ENCODE data around the gene EXOSC10.
"Not testable (repeated sequence)": the region's sequence is repeated elsewhere in the genome, so short reads cannot be mapped to it uniquely, and the experiment has no call there.

Gene EXOSC10

DNA sequence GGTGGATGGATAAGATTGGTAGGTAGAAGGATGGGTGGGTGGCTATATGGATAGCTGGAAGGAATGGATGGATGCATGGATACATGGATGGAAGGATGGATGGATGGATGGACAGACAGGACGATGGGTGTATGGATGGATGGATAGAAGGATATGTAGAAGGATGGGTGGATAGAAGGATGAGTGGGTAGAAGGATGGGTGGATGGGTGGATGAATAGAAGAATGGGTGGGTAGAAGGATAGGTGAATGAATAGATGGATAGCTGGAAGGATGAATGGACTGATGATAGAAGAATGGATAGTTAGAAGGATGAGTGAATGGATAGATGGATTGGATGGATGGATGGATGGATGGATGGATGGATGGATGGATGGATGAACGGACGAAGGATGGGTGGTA, 57.6 kb downstream of the EXOSC10 start:
- TF ChIP-seq, protein P1, sequence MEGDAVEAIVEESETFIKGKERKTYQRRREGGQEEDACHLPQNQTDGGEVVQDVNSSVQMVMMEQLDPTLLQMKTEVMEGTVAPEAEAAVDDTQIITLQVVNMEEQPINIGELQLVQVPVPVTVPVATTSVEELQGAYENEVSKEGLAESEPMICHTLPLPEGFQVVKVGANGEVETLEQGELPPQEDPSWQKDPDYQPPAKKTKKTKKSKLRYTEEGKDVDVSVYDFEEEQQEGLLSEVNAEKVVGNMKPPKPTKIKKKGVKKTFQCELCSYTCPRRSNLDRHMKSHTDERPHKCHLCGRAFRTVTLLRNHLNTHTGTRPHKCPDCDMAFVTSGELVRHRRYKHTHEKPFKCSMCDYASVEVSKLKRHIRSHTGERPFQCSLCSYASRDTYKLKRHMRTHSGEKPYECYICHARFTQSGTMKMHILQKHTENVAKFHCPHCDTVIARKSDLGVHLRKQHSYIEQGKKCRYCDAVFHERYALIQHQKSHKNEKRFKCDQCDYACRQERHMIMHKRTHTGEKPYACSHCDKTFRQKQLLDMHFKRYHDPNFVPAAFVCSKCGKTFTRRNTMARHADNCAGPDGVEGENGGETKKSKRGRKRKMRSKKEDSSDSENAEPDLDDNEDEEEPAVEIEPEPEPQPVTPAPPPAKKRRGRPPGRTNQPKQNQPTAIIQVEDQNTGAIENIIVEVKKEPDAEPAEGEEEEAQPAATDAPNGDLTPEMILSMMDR (IDR thresholded peaks at IDR 0.05; ENCODE audit: insufficient read depth, missing control alignments), result no peak
- FAIRE-seq (no peak), DNase-seq (ENCODE audit: insufficient read length, low spot score) (no peak)

GRCh38 chr1:11041048-11041447, 58.6 kb downstream of the EXOSC10 start:
- TF ChIP-seq, protein P1 (IDR thresholded peaks at IDR 0.05; ENCODE audit: insufficient read depth, missing control alignments), result no peak
- FAIRE-seq (no peak), DNase-seq (ENCODE audit: insufficient read length, low spot score) (no peak)

DNA sequence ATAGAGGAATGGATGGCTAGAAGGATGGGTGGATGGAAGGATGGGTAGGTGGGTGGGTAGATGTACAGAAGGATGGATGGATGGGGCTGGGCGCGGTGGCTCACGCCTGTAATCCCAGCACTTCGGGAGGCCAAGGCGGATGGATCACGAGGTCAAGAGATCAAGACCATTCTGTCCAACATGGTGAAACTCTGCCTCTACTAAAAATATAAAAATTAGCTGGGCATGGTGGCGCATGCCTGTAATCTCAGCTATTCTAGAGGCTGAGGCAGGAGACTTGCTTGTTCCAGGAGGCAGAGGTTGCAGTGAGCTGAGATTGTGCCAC, 59.6 kb downstream of the EXOSC10 start:
- FAIRE-seq; DNase-seq (ENCODE audit: insufficient read length, low spot score): not testable (repeated sequence)

GRCh38 chr1:11039351-11040104, 60.1 kb downstream of the EXOSC10 start:
- TF ChIP-seq, protein P1 (IDR thresholded peaks at IDR 0.05; ENCODE audit: insufficient read depth, missing control alignments), result no peak
- no peak for FAIRE-seq
- DNase-seq (ENCODE audit: insufficient read length, low spot score), result no peak

DNA sequence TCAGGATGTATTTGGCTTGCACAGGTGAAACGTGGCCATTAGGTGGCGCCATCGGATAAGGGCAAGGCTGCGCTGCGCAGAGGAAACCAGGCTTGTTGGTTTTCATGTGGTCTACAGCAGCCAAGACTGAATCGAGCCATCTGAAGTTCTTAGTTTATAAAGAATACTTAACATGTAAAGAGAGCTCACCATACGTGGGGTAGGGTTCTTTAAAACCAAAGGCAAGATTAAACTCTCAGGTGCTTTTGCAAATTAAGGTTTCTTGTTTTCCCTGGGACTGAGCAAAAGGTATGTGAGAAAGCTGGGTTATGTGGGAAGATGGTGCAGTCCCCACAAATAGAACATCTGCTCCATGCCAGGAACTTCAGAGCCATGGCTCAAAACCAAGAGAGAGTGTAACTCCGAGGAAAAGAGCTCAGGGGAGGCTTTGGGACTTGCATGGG, 61.9 kb downstream of the EXOSC10 start:
- TF ChIP-seq, protein P1 (IDR thresholded peaks at IDR 0.05; ENCODE audit: insufficient read depth, missing control alignments), result peak; percentile 99
- peak; percentile 54 for DNase-seq (ENCODE audit: insufficient read length, low spot score)
- FAIRE-seq, result no peak

DNA sequence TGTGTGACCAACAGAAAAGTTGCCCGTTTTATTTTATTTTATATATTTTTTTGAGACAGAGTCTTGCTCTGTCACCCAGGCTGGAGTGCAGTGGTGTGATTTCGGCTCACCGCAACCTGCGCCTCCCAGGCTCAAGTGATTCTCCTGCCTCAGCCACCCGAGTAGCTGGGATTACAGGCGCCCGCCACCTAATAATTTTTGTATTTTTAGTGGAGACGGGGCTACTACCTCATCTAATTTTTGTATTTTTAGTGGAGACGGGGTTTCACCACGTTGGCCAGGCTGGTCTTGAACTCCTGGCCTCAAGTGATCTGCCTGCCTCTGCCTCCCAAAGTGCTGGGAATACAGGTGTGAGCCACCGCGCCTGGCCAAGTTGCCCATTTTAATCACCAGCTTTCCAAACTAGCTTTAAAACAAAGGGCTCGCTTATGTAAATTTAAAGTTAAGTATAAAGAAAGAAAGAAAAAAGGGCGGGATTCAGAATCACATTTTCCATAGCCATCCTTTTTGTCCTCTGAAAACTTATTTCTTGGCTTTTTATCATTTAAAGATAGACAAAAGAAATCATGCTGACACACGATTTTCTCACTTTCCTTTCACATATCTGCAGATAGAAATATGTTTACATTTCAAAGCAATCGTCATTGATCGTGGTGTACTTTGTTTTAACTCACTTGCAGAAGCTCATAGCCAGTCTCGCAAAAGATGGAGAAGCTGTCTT, 62.5 kb downstream of the EXOSC10 start:
- FAIRE-seq; DNase-seq (ENCODE audit: insufficient read length, low spot score): not testable (repeated sequence)

DNA sequence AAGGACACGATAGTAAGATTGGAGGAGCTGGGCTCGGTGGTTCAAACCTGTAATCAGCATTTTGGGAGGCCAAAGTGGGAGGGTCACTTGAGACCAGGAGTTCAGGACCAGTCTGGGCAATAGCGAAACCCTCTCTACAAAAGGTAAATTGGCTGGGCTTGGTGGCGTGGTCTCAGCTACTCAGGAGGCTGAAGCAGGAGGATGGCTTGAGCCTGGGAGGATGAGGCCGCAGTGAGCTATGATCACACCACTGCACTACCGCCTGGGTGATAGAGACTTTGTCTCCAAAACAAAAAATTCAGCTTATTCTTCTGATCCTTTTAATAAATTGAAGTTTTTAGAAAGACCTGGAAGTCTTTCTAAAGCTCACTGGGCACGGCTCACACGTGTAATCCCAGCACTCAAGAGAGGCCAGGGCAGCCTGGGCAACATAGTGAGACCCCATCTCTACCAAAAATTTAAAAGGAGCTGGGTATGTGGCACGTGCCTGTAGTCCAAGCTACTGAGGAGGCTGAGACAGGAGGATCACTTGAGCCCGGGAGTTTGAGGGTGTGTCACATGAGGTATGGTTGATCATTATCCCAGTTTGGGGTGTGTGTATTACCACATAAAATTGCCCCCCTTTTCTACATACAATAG, 67.9 kb downstream of the EXOSC10 start:
- no peak for FAIRE-seq
- TF ChIP-seq, protein P1 (IDR thresholded peaks at IDR 0.05; ENCODE audit: insufficient read depth, missing control alignments), result no peak
- DNase-seq (ENCODE audit: insufficient read length, low spot score), result no peak

- no peak for DNase-seq (ENCODE audit: insufficient read length, low spot score)
- TF ChIP-seq, protein P1 (IDR thresholded peaks at IDR 0.05; ENCODE audit: insufficient read depth, missing control alignments), result no peak
- FAIRE-seq, result no peak
These were observed 68.8 kb downstream of the EXOSC10 start for GRCh38 chr1:11030865-11031264.

All from D721Med (cell line).